ENCODE results near the gene BARHL1. TPM values are rescaled to one million over a fixed set of nuclear protein-coding genes. Genes with fewer than 3 reads are reported as not detected.

Gene BARHL1
- not detected for polyA plus RNA-seq (ENCODE audit: insufficient read length)
- long read RNA-seq, donor 1, result 0 reads
- long read RNA-seq, donor 2, result 0 reads
- long read RNA-seq, donor 3, result 0 reads
- long read RNA-seq, donor 4, result 0 reads
- long read RNA-seq, donor 5, result 0 reads
- long read RNA-seq, donor 6, result 0 reads
- long read RNA-seq, donor 7, result 0 reads
- long read RNA-seq, donor 8, result 0 reads

DNA sequence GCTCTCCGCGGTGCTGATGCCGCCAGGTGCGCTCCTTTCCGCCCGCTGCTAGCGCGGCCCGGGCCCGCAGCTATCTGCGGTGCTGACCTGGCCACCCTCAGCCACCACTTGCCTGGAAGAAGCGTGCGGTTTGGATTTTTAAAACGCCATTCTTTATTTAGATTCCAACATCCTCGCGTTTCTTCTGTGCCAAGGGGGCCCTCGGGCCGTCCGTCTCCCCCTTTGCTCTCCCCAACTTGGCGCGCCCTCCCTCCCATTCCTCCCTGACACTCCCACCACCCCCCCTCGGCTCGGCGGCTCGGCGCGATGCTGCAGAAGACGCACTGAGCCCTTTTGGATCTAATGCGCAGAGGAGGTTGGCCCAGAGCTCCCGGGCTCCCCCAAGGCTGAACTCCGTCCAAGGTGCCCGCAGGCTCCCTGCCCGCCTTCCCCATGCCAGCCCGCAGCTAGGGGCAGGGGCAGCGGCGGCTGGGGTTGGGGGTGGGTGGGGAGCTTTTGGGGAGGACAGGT, at the start of gene BARHL1:
Gene BARHL1, plus strand, starts transcription at position 331 of the 510 bp plus-strand sequence. CDS start 192 bp downstream, outside the sequence.
- DNase-seq, result no peak

DNA sequence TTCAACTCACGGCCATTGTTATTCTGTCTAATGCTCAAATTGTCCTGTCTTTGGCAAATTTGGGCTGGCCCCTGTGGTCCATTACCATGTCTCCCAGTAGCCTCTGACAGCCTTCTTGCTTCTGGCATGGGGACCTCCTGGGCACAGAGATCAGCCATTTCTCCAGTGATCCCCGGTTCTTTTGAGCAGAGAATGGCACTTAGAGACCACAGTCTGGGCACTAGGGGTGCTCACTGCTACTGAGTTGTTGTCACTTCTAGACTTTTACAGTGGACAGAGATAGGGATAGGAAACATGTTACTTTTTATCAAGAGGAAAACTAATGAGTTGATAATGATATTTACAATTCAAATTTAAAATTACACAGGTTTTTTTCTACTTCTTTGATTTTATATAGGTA, 47.6 kb upstream of the BARHL1 start:
- no peak for DNase-seq

DNA sequence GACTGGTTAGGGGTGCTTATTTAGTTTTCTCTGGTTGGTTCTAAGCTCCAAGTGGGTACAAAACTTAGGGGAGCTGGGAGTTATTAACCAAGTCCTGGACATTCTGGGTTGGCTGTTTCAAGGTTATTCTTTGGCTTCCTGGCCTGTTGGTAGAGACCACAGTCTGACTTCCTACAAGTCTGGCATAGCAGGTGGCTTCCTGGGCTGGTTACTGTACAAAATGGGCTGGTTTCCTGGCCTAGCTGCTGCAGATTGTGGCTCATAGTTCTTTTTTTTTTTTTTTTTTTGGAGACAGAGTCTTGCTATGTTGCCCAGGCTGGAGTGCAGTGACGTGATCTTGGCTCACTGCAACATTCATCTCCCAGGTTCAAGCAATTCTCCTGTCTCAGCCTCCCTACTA, 46.3 kb upstream of the BARHL1 start:
- no peak for DNase-seq

DNA sequence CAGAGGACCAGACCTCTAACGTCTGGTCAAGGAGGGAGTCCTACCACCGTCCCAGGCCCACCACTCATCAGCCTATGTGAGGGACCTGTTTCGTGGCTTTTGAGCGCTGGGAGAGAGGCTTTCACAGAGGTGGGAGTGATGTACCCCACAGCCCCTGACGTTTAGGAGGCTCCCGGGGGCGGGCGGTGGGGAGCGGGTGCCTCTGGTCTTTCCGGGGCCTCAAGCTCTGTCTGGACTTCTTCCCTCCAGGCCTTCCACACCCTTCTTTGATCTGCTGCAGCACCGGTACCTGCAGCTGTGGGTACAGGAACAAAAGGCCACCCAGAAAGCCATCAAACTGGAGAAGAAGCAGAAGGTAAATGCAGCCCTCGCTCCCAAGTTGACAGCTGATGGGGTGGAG, 45.1 kb upstream of the BARHL1 start:
- DNase-seq, result no peak

DNA sequence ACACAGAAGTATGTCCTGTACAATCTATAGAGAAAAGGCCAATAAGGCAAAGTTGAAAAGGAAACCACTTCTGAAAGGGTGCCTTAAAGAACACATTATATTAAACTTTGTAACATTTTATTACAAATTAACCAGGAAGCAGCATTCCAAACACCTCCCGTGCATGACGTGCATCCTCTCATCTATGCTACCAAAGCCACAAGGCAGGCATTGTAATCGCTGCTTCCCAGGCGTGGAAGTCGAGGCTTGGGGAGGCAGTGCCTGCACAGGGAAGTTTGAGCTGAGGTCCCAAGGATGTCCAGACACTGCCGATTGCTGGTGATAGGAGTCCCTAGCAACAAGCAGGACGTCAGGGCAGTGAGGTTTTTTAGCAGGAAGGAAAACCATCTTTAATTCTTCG, 44.3 kb upstream of the BARHL1 start:
- no peak for DNase-seq

DNA sequence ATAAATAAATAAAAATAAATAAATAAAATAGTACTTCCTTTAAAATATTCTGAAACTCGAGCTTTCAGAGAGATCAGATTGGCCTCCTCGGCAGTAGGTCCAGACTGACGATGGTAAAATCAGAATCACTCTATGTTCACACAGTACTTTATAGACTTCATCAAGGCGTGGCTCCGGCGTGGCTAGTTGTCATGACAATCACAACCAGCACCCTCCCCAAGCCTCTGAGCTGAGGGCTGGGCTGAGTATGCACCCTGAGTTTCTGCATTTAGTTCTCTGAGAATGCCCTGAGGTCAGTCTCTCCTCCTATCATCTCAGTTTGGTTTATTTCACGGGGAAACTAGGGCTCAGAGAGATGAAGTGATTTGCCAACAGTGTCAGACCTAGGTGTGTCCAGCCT, 43.3 kb upstream of the BARHL1 start:
- DNase-seq, result no peak

DNA sequence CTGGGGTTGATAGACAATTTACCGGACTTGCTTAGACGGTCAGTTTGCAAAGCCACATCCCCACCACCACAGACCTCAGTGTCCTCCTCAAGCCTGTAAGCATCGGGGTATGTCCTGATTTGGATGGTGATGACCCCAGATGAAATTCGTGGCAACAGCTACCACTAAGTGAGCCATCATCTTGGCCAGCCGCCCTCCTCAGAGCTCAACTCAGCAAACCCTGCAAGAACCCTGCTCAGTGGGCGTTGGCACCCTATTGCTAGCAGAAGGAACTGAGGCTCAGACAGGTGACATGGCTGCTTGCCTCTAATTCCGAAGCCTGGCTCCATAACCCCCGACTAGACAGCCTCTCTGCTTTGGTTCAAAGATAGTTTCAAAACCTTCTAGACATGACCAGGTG, 41.4 kb upstream of the BARHL1 start:
- no peak for DNase-seq

DNA sequence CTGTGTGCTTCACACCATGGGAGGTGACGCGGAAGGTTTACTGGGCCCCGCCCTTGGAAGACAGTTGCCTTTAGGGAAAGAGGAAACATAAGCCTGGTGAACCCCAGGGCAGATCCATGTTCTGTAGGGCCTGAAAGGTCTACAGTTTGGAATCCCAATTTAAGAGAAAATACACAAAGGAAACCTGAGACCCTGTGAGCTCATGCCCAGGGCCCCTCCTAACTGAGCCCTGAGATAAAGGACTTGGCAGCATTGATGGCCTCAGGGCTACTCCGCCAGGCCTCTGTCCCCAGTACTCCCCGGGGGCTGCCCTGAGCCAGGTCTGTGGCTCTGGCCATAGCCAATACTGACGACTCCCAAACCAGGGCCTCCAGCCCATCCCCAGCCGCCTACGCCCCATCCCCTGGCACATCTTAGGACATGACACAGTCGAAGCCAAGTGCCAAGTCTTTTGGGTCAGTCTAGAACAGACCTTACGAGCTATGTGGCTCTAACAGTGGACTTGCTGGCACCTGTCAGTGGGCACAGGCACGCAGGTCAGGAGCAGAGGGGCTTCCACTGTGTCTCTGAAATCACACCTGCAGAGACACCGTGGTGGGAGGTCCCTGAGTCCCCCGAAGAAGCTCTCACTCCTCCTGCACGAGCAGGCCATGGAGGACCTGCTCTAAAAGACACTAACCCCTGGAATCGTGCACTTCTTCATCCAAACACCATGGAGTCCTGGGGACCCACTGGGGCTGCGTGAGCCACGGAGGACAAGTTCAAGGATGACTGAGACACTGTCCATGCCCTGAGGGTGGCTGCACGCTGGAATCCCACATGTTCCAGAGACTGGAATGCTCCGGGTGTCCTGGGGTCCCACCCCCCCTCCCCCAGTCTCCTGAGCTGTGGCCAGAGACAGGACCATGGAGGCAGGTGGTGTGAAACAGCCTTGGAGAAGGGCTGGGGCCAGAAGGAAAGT, 40.3 kb upstream of the BARHL1 start:
- no peak for DNase-seq

DNA sequence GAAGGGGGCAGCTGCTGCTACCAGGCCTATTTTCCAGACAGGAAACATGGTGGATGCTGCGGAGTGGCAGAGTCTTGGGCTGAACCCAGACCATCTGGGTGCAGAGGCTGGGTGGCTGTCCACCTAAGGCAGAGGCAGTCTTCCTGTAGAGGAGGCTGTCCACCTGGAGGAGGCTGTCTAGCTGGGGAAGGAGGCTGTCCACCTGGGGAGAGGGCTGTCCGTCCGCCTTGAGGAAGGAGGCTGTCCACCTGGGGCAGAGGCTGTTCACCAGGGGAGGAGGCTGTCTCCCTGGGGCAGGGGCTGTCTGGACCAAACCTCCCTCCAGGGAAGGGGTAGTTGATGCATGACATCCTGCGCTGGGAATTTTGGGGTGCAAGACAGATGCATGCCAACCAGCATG, 39.2 kb upstream of the BARHL1 start:
- DNase-seq, result no peak

DNA sequence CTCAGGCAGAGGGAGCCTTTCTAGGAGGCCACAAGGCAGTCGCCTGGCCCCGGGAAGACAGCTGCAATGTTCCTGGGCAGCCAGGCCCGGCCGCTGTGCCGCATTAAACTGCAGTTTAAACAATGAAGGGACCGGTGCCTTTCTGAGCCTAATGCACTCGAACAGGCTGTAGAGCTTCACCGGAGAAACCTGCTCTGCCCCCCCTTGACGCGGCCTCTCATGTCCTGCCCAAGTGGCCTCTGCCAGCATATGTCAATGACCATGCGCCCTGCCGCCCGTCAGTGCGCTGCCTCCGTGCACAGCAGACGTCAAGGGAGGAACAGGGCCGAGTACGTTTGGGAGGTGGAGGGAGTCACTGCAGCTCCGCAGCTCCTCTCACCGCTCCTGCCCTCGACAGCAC, 38.4 kb upstream of the BARHL1 start:
- DNase-seq, result no peak

DNA sequence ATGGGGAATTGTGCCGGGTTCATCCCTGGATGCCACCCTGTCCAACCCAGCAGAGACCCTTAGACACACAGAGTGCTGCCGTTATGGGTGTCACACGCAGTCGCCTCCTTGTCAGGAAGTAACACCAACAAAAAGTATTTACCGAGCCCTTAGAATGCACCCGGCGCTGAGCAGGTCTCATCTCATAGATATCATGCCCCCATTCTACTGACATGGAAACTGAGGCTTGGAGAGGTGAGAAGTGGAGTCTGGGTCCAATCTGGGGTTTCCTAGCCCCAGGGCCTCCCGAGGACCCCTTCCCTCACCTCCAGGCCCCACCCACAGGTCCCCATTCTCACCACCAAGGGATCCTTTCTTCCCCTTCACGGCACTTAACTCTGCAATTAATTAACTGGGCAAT, 36.8 kb upstream of the BARHL1 start:
- no peak for DNase-seq

DNA sequence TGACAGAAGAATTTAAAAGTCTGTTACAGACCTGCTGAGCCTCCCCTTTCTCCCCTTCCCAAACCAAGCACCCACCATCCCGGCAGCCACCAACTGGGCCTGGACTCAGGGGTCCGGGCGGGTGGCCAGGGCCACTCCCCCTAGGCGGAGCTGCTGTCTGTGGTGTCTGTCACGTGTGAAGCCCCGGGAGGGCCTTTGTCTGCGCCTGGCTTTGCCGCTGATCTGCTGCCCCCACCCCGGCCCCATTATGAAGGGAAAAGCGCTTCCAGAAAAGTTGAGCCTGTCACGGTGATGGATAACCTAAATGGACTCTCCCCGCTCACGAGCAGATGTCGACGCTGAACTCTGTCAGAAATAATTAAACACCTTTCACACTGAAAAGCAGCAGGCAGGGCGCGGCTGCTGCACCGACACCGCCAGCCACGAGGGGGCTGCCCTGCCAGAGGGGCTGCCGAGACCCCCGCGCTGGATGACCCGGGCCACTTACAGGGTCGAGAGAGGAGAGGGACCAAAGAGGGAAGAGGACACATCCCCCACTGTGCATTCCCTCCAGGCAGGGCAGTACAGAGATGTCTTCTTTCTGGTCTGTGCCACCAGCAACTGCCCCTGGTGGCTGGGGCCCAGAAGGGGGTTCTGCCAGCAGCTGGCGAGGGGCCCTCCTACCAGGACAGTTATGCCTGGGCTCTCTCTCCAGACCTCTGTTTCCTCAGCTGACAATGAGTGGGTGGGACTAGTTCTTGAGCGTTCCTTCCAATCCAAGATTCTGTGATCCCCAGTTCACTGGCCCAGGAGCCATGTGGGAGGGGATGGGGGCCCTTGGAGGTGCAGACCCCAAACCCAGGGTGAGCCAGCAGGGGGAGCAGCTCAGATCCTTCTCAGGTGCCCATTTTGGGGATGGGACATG, 36.0 kb upstream of the BARHL1 start:
- DNase-seq, result no peak

DNA sequence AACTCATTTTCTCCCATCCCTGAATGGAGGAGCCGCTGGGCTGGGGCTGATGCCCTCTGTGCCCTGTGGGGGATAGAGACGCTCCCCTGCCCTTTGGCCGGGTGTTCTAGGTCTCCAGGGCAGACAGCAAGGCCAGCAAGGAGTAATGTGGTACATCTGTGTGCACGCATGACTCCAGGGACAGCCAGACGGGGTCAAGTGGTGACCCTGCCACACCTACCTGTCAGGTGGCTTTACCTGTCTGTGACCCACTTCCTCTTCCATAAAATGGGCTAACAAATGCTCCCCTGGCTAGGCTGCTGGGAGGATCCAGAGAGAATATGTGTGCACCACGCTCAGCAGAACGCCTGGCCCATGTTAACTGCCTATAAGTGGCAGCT, 35.4 kb upstream of the BARHL1 start:
- DNase-seq, result no peak

DNA sequence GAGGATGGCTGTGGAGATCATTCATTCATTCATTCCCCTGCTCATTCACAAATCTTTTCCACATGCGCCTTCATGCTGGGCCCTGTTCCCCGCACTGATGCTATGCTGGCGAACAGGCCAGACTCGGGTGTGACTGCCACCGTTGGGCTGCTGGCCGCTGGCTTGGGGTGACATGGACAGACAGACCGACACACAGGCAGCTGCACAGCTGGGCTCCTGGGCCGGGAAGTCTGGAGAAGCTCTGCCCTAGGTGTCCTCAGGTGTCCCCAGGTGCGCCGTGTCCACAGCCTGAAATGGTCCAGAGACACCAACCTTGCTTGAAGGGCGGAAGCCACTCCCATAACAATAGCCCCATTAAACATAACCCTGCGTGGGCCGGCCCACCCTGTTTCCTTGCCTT, 35.0 kb upstream of the BARHL1 start:
- DNase-seq, result no peak

DNA sequence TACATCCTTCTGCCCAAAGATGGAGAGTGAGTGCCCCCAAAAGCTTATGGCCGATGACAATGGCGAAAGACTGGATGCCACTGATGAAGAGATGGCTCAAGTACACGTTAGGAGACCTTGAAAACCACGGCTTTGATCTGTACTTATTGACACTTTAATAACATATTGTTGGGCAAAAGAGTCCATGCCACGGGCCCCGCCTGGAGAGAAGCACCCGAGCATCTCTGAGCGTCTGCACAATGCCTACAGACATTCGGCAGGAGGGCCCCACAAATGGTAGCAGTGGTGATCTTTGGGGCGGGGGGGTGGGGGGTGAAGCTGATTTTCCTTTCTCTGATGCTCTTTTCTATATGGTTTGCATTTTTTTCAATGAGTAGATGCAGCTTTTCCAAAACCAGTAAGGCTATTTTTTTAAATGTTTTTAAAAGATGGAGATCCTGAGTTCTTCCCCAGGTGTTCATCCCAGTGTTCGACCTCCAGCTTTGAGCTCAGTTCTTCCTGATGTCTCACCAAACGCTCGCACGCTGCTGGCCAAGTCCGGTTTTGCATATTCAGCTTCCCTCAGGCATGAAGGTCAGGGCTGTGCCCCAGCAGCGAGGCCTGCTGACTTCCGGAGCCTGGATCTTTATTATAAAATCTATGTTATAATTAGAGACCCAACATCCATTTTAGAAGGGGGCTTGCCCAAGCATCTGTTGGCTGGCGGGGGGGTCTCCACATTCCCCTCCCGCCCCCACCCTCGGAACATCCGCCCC, 34.3 kb upstream of the BARHL1 start:
- no peak for DNase-seq

DNA sequence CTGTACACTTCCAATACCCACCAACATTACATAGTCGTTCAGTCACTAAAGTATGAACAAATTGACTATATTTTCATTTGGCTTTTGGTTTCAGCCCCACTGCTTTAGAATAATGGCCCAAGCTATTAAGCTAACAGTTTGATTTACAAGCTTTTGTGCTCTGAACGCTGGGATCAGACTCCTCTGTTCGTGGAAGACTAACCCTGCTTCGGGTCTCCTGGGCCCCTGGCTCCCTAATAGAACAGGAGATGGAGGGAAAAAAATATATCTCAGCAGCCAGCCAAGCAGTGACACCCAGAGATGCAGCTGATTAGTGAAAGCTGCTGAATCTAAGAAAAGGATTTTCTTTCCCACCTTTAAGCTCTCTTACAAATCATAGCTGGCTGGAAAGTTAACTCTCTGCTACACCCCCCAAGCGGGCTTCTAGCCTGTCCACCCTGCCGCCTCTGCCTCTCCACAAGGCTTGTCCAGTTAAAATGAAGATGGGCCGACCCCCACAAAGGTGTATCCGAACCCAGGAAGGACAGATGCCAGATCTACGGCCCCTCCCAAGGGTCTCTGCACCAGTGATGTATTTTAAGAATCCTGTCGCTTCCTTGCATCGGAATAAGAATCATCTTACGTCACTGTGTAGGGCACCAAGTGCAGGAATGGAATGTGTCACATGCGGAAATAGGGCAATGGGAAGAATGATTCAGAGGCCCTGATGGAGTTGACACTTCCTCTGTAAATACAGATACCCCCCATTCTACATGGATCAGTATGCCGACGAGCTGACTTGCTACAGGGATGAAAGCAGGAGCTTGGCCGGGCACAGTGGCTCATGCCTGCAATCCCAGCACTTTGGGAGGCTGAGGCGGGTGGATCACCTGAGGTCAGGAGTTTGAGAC, 33.4 kb upstream of the BARHL1 start:
- no peak for DNase-seq

DNA sequence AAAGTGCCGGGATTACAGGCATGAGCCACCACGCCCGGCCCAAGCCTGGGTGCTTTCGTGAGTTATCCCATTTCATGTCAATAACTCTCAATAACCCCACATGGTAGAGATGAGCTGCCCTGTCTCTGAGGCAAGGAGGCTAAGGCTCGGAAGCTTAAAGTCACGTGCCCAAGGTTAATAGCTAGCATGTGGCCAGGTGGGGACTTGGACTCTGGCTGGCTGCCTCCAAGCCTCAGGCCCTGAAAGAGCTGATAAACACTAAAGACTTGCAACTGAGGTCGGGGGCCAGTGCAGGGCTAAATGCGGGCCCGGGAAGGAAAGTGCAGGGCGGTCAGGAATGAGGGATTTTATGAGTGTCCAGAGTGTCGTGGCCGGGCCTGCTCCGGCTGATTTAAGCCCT, 30.9 kb upstream of the BARHL1 start:
- DNase-seq, result no peak

DNA sequence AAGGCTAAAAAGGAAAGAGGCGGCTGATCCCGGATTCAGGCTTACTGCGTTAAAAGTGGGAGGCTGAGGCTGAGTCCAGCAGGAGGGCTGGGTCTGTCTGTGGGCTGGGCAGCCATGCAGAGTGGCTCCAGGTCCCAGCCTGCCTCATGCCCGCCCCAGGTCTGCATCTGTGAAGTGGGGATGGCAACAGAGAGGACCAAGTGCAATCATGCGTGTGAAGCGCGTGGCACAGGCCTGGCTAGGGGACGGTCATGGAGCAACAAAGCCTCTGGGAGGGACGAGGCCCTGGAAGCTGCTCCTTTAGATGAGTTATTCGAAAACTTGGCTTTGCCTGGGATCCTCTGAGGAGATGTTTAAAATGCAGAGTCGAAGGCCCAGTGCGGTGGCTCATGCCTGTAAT, 30.4 kb upstream of the BARHL1 start:
- DNase-seq, result no peak

DNA sequence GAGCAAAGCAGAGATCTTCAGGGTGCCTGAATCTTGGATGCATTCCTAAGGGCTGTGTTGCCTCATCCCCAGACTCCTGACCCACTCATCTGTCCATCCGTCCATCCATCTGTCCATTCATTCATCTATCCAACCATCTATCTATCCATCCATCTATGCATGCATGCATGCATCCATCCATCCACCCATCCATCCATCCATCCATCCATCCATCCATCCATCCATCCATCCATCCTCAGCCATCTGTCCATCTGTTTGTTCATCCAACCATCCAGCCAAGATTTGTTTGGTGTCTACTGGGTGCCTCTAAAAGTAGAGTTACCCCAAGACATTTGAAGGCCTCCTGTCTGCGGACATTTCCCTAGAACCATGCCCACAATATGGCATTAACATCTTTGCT, 27.7 kb upstream of the BARHL1 start:
- no peak for DNase-seq

DNA sequence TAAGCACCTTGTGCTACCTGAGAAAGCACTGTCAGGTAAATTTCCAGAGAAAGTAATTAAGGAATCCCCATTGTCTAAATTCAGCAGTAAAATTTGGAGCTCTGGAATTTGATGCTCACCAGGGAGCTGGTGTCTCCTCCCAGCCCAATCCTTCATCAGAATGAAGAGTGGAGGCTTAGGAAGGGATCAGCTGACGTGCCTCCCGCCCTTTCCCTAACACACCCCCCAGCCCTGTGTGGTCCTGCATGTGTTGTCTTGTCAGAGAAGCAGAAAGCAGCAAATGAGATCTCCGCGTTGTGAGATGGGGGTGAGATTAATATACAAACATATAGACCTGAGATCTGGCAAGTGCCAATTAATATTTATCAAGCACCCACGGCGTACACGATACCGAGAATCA, 26.9 kb upstream of the BARHL1 start:
- DNase-seq, result no peak

DNA sequence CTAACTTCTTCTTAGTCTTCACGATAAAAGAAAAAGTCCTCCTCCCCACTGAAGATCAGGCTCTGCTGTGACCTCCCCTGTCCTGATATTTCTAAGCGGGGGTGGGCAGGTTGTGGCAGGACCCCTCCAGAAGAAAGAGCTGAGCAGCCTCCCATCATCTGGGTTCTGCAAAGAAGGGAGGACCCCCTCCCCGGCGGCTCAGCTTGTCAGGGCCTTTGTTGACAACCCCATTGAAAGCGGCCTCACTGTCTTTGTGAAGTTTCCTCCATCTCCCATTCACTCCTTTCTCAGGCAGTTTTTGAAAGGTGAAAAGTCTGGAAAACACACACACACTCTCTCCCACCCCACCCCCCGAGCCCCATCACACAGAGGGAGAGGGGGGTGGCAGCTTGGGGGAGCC, 26.2 kb upstream of the BARHL1 start:
- no peak for DNase-seq
